ENCODE results near the gene EPN2.

DNA sequence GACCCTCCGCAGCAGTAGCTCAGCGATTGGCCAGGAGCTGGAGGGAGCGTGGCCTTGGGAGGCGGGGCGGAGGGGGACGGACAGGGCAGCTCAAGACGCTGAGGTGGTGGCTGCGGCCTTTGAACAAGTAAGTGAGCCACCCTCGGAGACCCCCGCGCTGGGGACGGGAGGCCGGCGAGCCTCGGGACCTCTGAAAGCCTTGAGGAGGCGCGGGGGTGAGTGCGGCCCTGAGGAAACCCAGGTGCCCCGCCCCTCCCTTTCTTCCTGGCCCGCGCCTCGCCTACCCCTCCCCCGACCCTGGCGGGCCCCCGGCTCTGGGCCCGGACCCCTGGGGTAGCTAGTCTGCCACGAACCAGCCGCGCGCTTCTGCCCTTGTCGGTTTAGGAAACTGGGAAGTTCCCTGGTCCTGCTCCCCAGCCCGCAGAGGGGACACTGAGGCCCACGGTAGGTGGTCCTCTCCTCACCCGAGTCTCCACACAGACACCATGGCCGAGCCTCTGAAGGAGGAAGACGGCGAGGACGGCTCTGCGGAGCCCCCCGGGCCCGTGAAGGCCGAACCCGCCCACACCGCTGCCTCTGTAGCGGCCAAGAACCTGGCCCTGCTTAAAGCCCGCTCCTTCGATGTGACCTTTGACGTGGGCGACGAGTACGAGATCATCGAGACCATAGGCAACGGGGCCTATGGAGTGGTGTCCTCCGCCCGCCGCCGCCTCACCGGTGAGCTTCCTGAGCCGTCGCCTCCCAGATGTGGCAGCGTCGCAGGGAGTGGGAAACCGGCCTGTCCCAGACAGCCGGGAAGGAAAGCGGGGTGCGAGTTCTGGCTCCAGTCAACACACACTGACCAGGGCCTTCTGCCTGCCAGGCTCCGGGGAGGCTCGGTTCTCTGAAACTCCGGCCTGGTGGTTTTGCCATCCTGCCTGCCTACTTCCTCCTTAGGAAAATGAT lies 141.5 kb downstream of the EPN2 start, which contains the start of gene MAPK7:
- no peak for TF ChIP-seq EZH2 (IDR thresholded peaks at IDR 0.05; ENCODE audit: borderline replicate concordance, low read length)
- TF ChIP-seq, protein P1, sequence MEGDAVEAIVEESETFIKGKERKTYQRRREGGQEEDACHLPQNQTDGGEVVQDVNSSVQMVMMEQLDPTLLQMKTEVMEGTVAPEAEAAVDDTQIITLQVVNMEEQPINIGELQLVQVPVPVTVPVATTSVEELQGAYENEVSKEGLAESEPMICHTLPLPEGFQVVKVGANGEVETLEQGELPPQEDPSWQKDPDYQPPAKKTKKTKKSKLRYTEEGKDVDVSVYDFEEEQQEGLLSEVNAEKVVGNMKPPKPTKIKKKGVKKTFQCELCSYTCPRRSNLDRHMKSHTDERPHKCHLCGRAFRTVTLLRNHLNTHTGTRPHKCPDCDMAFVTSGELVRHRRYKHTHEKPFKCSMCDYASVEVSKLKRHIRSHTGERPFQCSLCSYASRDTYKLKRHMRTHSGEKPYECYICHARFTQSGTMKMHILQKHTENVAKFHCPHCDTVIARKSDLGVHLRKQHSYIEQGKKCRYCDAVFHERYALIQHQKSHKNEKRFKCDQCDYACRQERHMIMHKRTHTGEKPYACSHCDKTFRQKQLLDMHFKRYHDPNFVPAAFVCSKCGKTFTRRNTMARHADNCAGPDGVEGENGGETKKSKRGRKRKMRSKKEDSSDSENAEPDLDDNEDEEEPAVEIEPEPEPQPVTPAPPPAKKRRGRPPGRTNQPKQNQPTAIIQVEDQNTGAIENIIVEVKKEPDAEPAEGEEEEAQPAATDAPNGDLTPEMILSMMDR (conservative IDR thresholded peaks at IDR 0.05 in 1 of 2, IDR thresholded peaks at IDR 0.05 in 1 of 2; ENCODE audit: extremely low read depth in 1 of 2, insufficient read depth in 1 of 2, low read depth in 1 of 2, low read length in 2 of 2): no peak

All from mammary epithelial cell (primary cell).